HCT116 (cell line): ENCODE data around the gene LIPE. TPM values are rescaled to one million over a fixed set of nuclear protein-coding genes. Genes with fewer than 3 reads are reported as not detected.

Source experiments
- ATAC-seq: fragments of 200-7000 bp; cut with Tn5 transposase; 2 replicates; pipeline ENCODE4 v1.9.1; 2020; ENCODE audit warnings: mild to moderate bottlenecking, moderate library complexity
- BruUV-seq: library from RNA; stranded (reverse); fragments of 400-500 nt; replicated peaks from 2 replicates; lab custom pipeline; 2021; lab: Mats Ljungman, UMichigan
- CTCF ChIA-PET: fragments of 300-600 bp; sonication (Branson Sonifier 250); formaldehyde crosslinking; loops from one replicate; lab custom pipeline; 2021; ENCODE audit warnings: antibody characterized with exemption; lab: Charles Lee
- POLR2A ChIA-PET: fragments of 300-600, 350-600 bp; sonication (Branson Sonifier 250); formaldehyde crosslinking; loops from one replicate; lab custom pipeline; 2021; ENCODE audit warnings: antibody characterized with exemption; lab: Charles Lee
- RAD21 ChIA-PET, 2 experiments: fragments of 300-600 bp; sonication (Branson Sonifier 250); formaldehyde crosslinking; loops; one replicate each; lab custom pipeline; 2023; ENCODE audit warnings: low total read pairs in 2 of 2; ENCODE audit not compliant: uncharacterized antibody in 2 of 2, unreplicated experiment in 2 of 2, low non-redundant PET in 1 of 2; lab: Charles Lee
- DNase-seq: peaks from one replicate; pipeline ENCODE4 v3.0.0-alpha.2; 2010; ENCODE audit warnings: low read depth, low spot score
- H2AFZ ChIP-seq: fragments of 200-600 bp; shearing (Covaris generic), sonication (generic); 2 replicates; pipeline ENCODE4 v1.6.1; 2017; ENCODE audit warnings: low read depth, mixed run types, mixed read lengths, antibody characterized with exemption, low read length; ENCODE audit not compliant: poor library complexity, severe bottlenecking
- H3K27ac ChIP-seq: 2 replicates; pipeline ENCODE4 v1.5.1; 2012; ENCODE audit warnings: low read depth, low read length
- H3K27me3 ChIP-seq: fragments of 200-600 bp; sonication (generic); 2 replicates; pipeline ENCODE4 v1.6.1; 2016; ENCODE audit warnings: mixed run types, low read length, mixed read lengths; ENCODE audit not compliant: insufficient read depth
- H3K36me3 ChIP-seq, 2 experiments: fragments of 200-500 bp in 1 of 2; fragments of 200-600 bp in 1 of 2; sonication (Bioruptor generic) in 1 of 2; sonication (generic) in 1 of 2; 2 replicates each; pipeline versions ENCODE4 v1.5.1 to v1.6.1; 2014 to 2016; ENCODE audit warnings: low read length in 2 of 2, inconsistent platforms in 1 of 2, mixed read lengths in 1 of 2, mixed run types in 1 of 2; ENCODE audit not compliant: insufficient read depth in 2 of 2, control insufficient read depth in 1 of 2
- H3K4me1 ChIP-seq, 2 experiments: fragments of 200-600 bp in 1 of 2; sonication (generic) in 1 of 2; 2 replicates each; pipeline versions ENCODE4 v1.5.1 to v1.6.1; 2012 to 2017; ENCODE audit warnings: low read length in 2 of 2, inconsistent platforms in 1 of 2, mild to moderate bottlenecking in 1 of 2, mixed read lengths in 1 of 2, mixed run types in 1 of 2, moderate library complexity in 1 of 2; ENCODE audit not compliant: insufficient read depth in 2 of 2, control insufficient read depth in 1 of 2
- H3K4me2 ChIP-seq: fragments of 200-600 bp; sonication (generic); 2 replicates; pipeline ENCODE4 v1.6.1; 2017; ENCODE audit warnings: mixed run types, low read length, mixed read lengths
- H3K4me3 ChIP-seq, 2 experiments: fragments of 200-600 bp in 1 of 2; sonication (generic) in 1 of 2; replicated peaks in 1 of 2; 2 replicates each; pipeline ENCODE4 v1.5.1; 2011 to 2016; ENCODE audit warnings: low read length in 2 of 2, control low read depth in 1 of 2, low read depth in 1 of 2, mild to moderate bottlenecking in 1 of 2, mixed read lengths in 1 of 2, mixed run types in 1 of 2
- H3K79me2 ChIP-seq: fragments of 200-600 bp; sonication (generic); 2 replicates; pipeline ENCODE4 v1.6.1; 2017; ENCODE audit warnings: mild to moderate bottlenecking, mixed run types, low read length, moderate library complexity, mixed read lengths; ENCODE audit not compliant: insufficient read depth
- H3K9ac ChIP-seq: fragments of 200-600 bp; sonication (generic); 2 replicates; pipeline ENCODE4 v1.6.1; 2016; ENCODE audit warnings: low read length, mixed read lengths
- H3K9me2 ChIP-seq: fragments of 200-600 bp; sonication (generic), shearing (Covaris generic); 2 replicates; pipeline ENCODE4 v1.6.1; 2017; ENCODE audit warnings: mixed run types, mild to moderate bottlenecking, moderate library complexity; ENCODE audit not compliant: insufficient read depth
- H3K9me3 ChIP-seq, 2 experiments: fragments of 200-500 bp in 1 of 2; fragments of 200-600 bp in 1 of 2; sonication (Bioruptor generic) in 1 of 2; sonication (generic) in 1 of 2; 2 replicates each; pipeline ENCODE4 v1.6.1; 2014 to 2017; ENCODE audit warnings: low read length in 2 of 2, mixed read lengths in 2 of 2, inconsistent platforms in 1 of 2, low read depth in 1 of 2, mild to moderate bottlenecking in 1 of 2, mixed run types in 1 of 2, moderate library complexity in 1 of 2; ENCODE audit not compliant: control insufficient read depth in 1 of 2, insufficient read depth in 1 of 2
- H4K20me1 ChIP-seq: fragments of 200-600 bp; sonication (generic), shearing (Covaris generic); 2 replicates; pipeline ENCODE4 v1.6.1; 2017; ENCODE audit warnings: mixed run types, mild to moderate bottlenecking, moderate library complexity; ENCODE audit not compliant: insufficient read depth
- ELF1 ChIP-seq: IDR thresholded peaks from 2 replicates; pipeline ENCODE4 v1.6.1; 2012; ENCODE audit warnings: low read depth, borderline replicate concordance
- FOSL1 ChIP-seq: IDR thresholded peaks from 2 replicates; pipeline ENCODE4 v1.6.1; 2012; ENCODE audit warnings: low read depth
- JUND ChIP-seq: IDR thresholded peaks from 2 replicates; pipeline ENCODE4 v1.6.1; 2012
- POLR2A ChIP-seq: IDR thresholded peaks from 2 replicates; pipeline ENCODE4 v1.7.0; 2011; ENCODE audit warnings: borderline replicate concordance; ENCODE audit not compliant: insufficient read depth, insufficient read length; ENCODE audit errors: extremely low read depth
- RAD21 ChIP-seq: IDR thresholded peaks from 2 replicates; pipeline ENCODE4 v1.6.1; 2012; ENCODE audit warnings: low read depth, mild to moderate bottlenecking
- SP1 ChIP-seq: IDR thresholded peaks from 2 replicates; pipeline ENCODE4 v1.6.1; 2012; ENCODE audit warnings: low read depth
- intact Hi-C: fragments of 100-400 bp; cut with micrococcal nuclease; formaldehyde crosslinking; loops from 2 replicates; pipeline ENCODE4 v1.10.0; 2022
- total RNA-seq: library from RNA; stranded (reverse); gene quantifications from one replicate; pipeline ENCODE4 v1.2.1, GENCODE V29; 2021; ENCODE audit not compliant: unreplicated experiment

LIPE gene
- total RNA-seq, 1 experiment from 2014 or later = 11.3 TPM

GRCh38 chr19:42474743-42475142 is 47.6 kb upstream of the LIPE start:
- H3K27ac ChIP-seq = no peak overlapping the region
- H3K4me1 ChIP-seq = peaks cover 14 to 24% of the 10 kb centered on the region in 2 experiments
- no peak overlapping the region for H3K9ac ChIP-seq
- no TSS peak for BruUV-seq
- no peak overlapping the region for H2AFZ ChIP-seq
- H3K79me2 ChIP-seq = no peaks in the 10 kb centered on the region
- intact Hi-C loops = no loop called here
- TF ChIP-seq ELF1 (no peak), SP1 (no peak), POLR2A (no peak), FOSL1 (no peak), RAD21 (no peak)
- ATAC-seq (no peak), DNase-seq (no peak)
- H4K20me1 ChIP-seq = no peaks in the 10 kb centered on the region
- no peaks in the 10 kb centered on the region for H3K9me2 ChIP-seq
- no peaks in the 10 kb centered on the region for H3K36me3 ChIP-seq
- H3K4me2 ChIP-seq = no peak overlapping the region
- no peaks in the 10 kb centered on the region for H3K9me3 ChIP-seq
- ChIA-PET CTCF (interaction anchor here (1.4 kb wide), 1 partner anchor 35 kb away, joined by 5 read pairs; no protein-coding TSS in a partner anchor), RAD21 (no interaction called here), POLR2A (no interaction called here)
- no peaks in the 10 kb centered on the region for H3K27me3 ChIP-seq
- H3K4me3 ChIP-seq = no peak overlapping the region

DNA sequence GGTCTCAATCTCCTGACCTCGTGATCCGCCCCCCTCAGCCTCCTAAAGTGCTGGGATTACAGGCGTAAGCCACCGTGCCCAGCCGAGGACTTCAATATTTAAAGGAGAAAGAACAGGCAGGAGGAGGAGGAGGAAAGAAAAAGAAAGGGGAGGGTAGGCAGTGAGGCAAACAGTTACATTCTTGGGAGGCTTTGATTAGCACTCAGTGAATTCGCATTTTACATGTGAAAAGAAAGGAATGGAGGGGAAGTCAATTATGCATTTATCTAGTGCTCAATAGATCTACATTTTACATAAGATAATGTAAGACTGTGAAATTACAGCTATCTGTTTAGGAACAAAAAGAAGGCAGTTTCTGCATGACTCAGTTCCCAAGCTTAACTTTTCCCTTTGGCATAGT is 46.5 kb upstream of the LIPE start:
- Histone ChIP-seq H2AFZ (no peak overlapping the region), H3K9me2 (no peaks in the 10 kb centered on the region), H3K4me2 (no peak overlapping the region), H3K9me3 (no peaks in the 10 kb centered on the region), H3K27me3 (no peaks in the 10 kb centered on the region), H4K20me1 (no peaks in the 10 kb centered on the region), H3K79me2 (no peaks in the 10 kb centered on the region)
- intact Hi-C loops = no loop called here
- ChIA-PET RAD21 (no interaction called here), CTCF (no interaction called here)
- ATAC-seq = no peak
- TF ChIP-seq JUND = no peak
- TF ChIP-seq, all 23 proteins: peak for 0
- peaks cover 25 to 35% of the 10 kb centered on the region in 2 experiments for H3K4me1 ChIP-seq
- no peak overlapping the region for H3K9ac ChIP-seq
- H3K4me3 ChIP-seq = no peak overlapping the region
- no peak for DNase-seq
- no TSS peak for BruUV-seq
- no peaks in the 10 kb centered on the region for H3K36me3 ChIP-seq
- H3K27ac ChIP-seq = no peak overlapping the region
- POLR2A ChIA-PET = no interaction called here
